HepG2 (cell line): ENCODE measurements around the gene ACP1. TPM values are rescaled to one million over a fixed set of nuclear protein-coding genes. Genes with fewer than 3 reads are reported as not detected.

Experiments used
- BCLAF1 ChIP-seq: fragments of 450-650 bp; IDR thresholded peaks from 2 replicates; pipeline ENCODE4 v1.6.1; 2017; ENCODE audit warnings: mild to moderate bottlenecking
- GTF3A ChIP-seq: sonication (generic); formaldehyde crosslinking; conservative IDR thresholded peaks from 2 replicates; pipeline ENCODE4 v1.4.0; 2020; ENCODE audit warnings: mild to moderate bottlenecking, missing genetic modification reagents
- NFIC ChIP-seq: IDR thresholded peaks from 2 replicates; pipeline ENCODE4 v1.6.1; 2012; ENCODE audit warnings: mild to moderate bottlenecking, low read length, inconsistent platforms
- NFKBIZ ChIP-seq: IDR thresholded peaks from 2 replicates; pipeline ENCODE4 v1.6.1; 2018; ENCODE audit warnings: missing genetic modification reagents, missing compliant biosample characterization
- REXO4 ChIP-seq: sonication (generic); formaldehyde crosslinking; IDR thresholded peaks from 2 replicates; pipeline ENCODE4 v1.8.0; 2022; ENCODE audit warnings: missing genetic modification reagents, mild to moderate bottlenecking, borderline replicate concordance
- SMC3 ChIP-seq: IDR thresholded peaks from 2 replicates; pipeline ENCODE4 v1.6.1; 2011; ENCODE audit warnings: low read length, improper control_type of control experiment
- ZBED4 ChIP-seq: sonication (generic); formaldehyde crosslinking; IDR thresholded peaks from 2 replicates; pipeline ENCODE4 v1.4.0; 2020; ENCODE audit warnings: missing genetic modification reagents, borderline replicate concordance
- ZNF549 ChIP-seq: sonication (generic); formaldehyde crosslinking; IDR thresholded peaks from 2 replicates; pipeline ENCODE4 v1.5.0; 2020; ENCODE audit warnings: missing genetic modification reagents
- polyA plus RNA-seq, 8 experiments: library from polyadenylated mRNA; depleted of rRNA in 3 of 8; stranded (reverse) in 7 of 8; unstranded in 1 of 8; fragments of >200 nt; fragmentation: Illumina TruSeq in 4 of 8; extraction: Trizol in 4 of 8; gene quantifications; 2 replicates each; pipeline versions ENCODE4 v1.2.1 to v1.2.3, GENCODE V29; 2011 to 2016; ENCODE audit warnings: low read depth in 4 of 8, missing spikeins in 1 of 8, mixed read lengths in 1 of 8; ENCODE audit not compliant: insufficient read depth in 1 of 8
- total RNA-seq, 5 experiments: library from RNA; depleted of rRNA; stranded (reverse); fragments of >200 nt; fragmentation: Illumina TruSeq; extraction: Trizol; gene quantifications; 2 replicates each; pipeline ENCODE4 v1.2.3, GENCODE V29; 2016; ENCODE audit warnings: low read depth in 1 of 5
- TF ChIP-seq, protein P1 (sequence below): sonication (generic); formaldehyde crosslinking; IDR thresholded peaks from 2 replicates; pipeline ENCODE4 v1.4.0; 2020; ENCODE audit warnings: missing genetic modification reagents
- TF ChIP-seq, protein P2 (sequence below): sonication (generic); formaldehyde crosslinking; IDR thresholded peaks from 2 replicates; pipeline ENCODE4 v1.9.0; 2021; ENCODE audit warnings: mild to moderate bottlenecking, missing genetic modification reagents

The ACP1 gene
- total and polyA plus RNA-seq, 2 of the 13 experiments (the other 11 are each of a cell fraction or from before 2014, with no cell fraction given), result 246 to 348 TPM

DNA sequence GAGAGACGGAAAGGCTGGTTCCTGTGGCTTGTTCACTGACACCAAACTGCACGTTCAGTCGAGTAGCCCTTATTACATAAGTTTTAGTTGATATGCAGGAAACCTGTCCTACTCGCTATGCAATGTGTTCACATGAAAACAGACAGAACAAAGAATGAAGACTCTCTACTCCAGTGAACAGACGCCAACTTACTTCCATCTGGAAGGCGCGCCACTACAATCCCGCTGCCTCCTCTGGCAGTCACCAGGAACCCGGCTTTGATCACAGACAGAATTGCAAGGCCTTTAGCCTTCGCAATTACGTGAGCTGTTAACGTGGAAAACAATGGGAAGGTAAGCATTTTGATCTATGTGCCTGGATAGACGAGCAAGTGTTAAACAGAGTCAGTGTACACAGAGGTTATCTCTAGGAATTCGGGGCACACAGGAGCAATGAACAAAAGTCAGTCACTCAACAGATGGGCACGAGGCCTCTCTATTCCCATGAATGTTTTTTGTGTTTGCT lies 15.2 kb upstream of the ACP1 start (continued):
- TF ChIP-seq ZBED4 (CRISPR knock-in tag) (0 out of 2 replicates have a peak, but pooled peaks have one; percentile 68), NFIC (peak; percentile 88), NFKBIZ (CRISPR knock-in tag) (peak; percentile 33; the same call in 1 of the 2 replicates), BCLAF1 (no peak), REXO4 (no peak; the same call in 1 of the 2 replicates), SMC3 (peak; percentile 13; the same call in 1 of the 2 replicates), GTF3A (CRISPR knock-in tag) (no peak), ZNF549 (0 out of 2 replicates have a peak, but pooled peaks have one; percentile 49)
- TF ChIP-seq, protein P1, sequence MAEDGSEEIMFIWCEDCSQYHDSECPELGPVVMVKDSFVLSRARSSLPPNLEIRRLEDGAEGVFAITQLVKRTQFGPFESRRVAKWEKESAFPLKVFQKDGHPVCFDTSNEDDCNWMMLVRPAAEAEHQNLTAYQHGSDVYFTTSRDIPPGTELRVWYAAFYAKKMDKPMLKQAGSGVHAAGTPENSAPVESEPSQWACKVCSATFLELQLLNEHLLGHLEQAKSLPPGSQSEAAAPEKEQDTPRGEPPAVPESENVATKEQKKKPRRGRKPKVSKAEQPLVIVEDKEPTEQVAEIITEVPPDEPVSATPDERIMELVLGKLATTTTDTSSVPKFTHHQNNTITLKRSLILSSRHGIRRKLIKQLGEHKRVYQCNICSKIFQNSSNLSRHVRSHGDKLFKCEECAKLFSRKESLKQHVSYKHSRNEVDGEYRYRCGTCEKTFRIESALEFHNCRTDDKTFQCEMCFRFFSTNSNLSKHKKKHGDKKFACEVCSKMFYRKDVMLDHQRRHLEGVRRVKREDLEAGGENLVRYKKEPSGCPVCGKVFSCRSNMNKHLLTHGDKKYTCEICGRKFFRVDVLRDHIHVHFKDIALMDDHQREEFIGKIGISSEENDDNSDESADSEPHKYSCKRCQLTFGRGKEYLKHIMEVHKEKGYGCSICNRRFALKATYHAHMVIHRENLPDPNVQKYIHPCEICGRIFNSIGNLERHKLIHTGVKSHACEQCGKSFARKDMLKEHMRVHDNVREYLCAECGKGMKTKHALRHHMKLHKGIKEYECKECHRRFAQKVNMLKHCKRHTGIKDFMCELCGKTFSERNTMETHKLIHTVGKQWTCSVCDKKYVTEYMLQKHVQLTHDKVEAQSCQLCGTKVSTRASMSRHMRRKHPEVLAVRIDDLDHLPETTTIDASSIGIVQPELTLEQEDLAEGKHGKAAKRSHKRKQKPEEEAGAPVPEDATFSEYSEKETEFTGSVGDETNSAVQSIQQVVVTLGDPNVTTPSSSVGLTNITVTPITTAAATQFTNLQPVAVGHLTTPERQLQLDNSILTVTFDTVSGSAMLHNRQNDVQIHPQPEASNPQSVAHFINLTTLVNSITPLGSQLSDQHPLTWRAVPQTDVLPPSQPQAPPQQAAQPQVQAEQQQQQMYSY (CRISPR knock-in tag), result no peak
- TF ChIP-seq, protein P2, sequence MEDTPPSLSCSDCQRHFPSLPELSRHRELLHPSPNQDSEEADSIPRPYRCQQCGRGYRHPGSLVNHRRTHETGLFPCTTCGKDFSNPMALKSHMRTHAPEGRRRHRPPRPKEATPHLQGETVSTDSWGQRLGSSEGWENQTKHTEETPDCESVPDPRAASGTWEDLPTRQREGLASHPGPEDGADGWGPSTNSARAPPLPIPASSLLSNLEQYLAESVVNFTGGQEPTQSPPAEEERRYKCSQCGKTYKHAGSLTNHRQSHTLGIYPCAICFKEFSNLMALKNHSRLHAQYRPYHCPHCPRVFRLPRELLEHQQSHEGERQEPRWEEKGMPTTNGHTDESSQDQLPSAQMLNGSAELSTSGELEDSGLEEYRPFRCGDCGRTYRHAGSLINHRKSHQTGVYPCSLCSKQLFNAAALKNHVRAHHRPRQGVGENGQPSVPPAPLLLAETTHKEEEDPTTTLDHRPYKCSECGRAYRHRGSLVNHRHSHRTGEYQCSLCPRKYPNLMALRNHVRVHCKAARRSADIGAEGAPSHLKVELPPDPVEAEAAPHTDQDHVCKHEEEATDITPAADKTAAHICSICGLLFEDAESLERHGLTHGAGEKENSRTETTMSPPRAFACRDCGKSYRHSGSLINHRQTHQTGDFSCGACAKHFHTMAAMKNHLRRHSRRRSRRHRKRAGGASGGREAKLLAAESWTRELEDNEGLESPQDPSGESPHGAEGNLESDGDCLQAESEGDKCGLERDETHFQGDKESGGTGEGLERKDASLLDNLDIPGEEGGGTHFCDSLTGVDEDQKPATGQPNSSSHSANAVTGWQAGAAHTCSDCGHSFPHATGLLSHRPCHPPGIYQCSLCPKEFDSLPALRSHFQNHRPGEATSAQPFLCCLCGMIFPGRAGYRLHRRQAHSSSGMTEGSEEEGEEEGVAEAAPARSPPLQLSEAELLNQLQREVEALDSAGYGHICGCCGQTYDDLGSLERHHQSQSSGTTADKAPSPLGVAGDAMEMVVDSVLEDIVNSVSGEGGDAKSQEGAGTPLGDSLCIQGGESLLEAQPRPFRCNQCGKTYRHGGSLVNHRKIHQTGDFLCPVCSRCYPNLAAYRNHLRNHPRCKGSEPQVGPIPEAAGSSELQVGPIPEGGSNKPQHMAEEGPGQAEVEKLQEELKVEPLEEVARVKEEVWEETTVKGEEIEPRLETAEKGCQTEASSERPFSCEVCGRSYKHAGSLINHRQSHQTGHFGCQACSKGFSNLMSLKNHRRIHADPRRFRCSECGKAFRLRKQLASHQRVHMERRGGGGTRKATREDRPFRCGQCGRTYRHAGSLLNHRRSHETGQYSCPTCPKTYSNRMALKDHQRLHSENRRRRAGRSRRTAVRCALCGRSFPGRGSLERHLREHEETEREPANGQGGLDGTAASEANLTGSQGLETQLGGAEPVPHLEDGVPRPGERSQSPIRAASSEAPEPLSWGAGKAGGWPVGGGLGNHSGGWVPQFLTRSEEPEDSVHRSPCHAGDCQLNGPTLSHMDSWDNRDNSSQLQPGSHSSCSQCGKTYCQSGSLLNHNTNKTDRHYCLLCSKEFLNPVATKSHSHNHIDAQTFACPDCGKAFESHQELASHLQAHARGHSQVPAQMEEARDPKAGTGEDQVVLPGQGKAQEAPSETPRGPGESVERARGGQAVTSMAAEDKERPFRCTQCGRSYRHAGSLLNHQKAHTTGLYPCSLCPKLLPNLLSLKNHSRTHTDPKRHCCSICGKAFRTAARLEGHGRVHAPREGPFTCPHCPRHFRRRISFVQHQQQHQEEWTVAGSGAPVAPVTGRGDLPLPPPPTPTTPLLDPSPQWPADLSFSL (CRISPR knock-in tag), result 0 out of 2 replicates have a peak, but pooled peaks have one; percentile 40
